Stimulated activated CD8-positive, alpha-beta memory T cell treated with anti-CD3 and anti-CD28 coated beads, Interleukin-15, amount 100 ng/mL, for 1 hour (primary cell): Measurements from ENCODE around the gene CRAT.

Source experiments
- DNase-seq: peaks from one replicate; pipeline ENCODE4 v3.0.0-alpha.2; 2020; ENCODE audit warnings: low read depth

Gene CRAT

GRCh38 chr9:129063061-129063460 lies 47.5 kb downstream of the CRAT start:
- DNase-seq, result no peak

GRCh38 chr9:129060991-129061390 lies 49.6 kb downstream of the CRAT start:
- DNase-seq, result no peak

GRCh38 chr9:129059796-129060785 lies 50.5 kb downstream of the CRAT start:
- DNase-seq, result no peak

- no peak for DNase-seq
Measured at GRCh38 chr9:129058965-129059795, 51.4 kb downstream of the CRAT start.

- DNase-seq, result no peak
Measured at GRCh38 chr9:129054163-129054851, 56.3 kb downstream of the CRAT start.

GRCh38 chr9:129053020-129053419 lies 57.6 kb downstream of the CRAT start:
- no peak for DNase-seq

- DNase-seq, result no peak
Measured at GRCh38 chr9:129052592-129052991, 58.0 kb downstream of the CRAT start.
